Spleen (tissue), 7 donors: ENCODE measurements around the gene ESAM.

Source experiments
- CTCF ChIP-seq, 11 experiments: fragments of 200-600 bp in 7 of 11; fragments of 450-650 bp in 4 of 11; sonication (generic) in 4 of 11; IDR thresholded peaks in 8 of 11; conservative IDR thresholded peaks in 3 of 11; 1 replicate in 7 of 11; 2 replicates in 4 of 11; pipeline versions ENCODE4 v1.4.0 to v1.8.0; 2016 to 2021; ENCODE audit warnings: antibody characterized with exemption in 11 of 11, inconsistent platforms in 4 of 11, mild to moderate bottlenecking in 1 of 11
- POLR2AphosphoS5 ChIP-seq, 3 donors: sonication (generic); formaldehyde crosslinking; IDR thresholded peaks; one replicate each; pipeline ENCODE4 v1.5.1; 2017; ENCODE audit warnings: antibody characterized with exemption in 3 of 3
- donor health status: DM: no; HTN: no; CAD: no; lungs with moderate emphysema.
- donor health status: DM: no; HTN: no; CAD: no.
- donor health status: DM: no; HTN: no; CAD: no.

- no peak for TF ChIP-seq CTCF (IDR thresholded peaks at IDR 0.05 in 8 of 11, conservative IDR thresholded peaks at IDR 0.05 in 3 of 11)
- no peak for TF ChIP-seq POLR2AphosphoS5 (IDR thresholded peaks at IDR 0.05)
Observed at GRCh38 chr11:124807201-124807600, 45.1 kb upstream of the ESAM start.
